NT2/D1 (cell line): ENCODE data around the gene SLC9A8.

Experiments used
- DNase-seq: peaks from one replicate; pipeline ENCODE4 v3.0.0-alpha.2; 2011; ENCODE audit warnings: low read depth, low spot score
- H3K27me3 ChIP-seq: 2 replicates; pipeline ENCODE4 v1.6.0; 2011; ENCODE audit warnings: mild to moderate bottlenecking; ENCODE audit not compliant: insufficient read length, insufficient read depth
- H3K36me3 ChIP-seq: 2 replicates; pipeline ENCODE4 v1.6.1; 2011; ENCODE audit warnings: mild to moderate bottlenecking, low read length, mixed read lengths; ENCODE audit not compliant: insufficient read depth, insufficient read length
- H3K4me1 ChIP-seq: 2 replicates; pipeline ENCODE4 v1.5.1; 2011; ENCODE audit not compliant: insufficient read depth, insufficient read length
- H3K4me3 ChIP-seq: 2 replicates; pipeline ENCODE4 v1.5.1; 2011; ENCODE audit warnings: low read depth; ENCODE audit not compliant: insufficient read length
- H3K9ac ChIP-seq: 2 replicates; pipeline ENCODE4 v1.6.0; 2011; ENCODE audit warnings: low read depth; ENCODE audit not compliant: insufficient read length
- H3K9me3 ChIP-seq: 2 replicates; pipeline ENCODE4 v1.5.1; 2011; ENCODE audit warnings: mild to moderate bottlenecking, low read length; ENCODE audit not compliant: insufficient read depth
- SUZ12 ChIP-seq: IDR thresholded peaks from 2 replicates; pipeline ENCODE4 v1.6.1; 2011; ENCODE audit not compliant: insufficient read length, insufficient read depth; ENCODE audit errors: extremely low read depth
- YY1 ChIP-seq: IDR thresholded peaks from 2 replicates; pipeline ENCODE4 v1.6.1; 2011; ENCODE audit not compliant: insufficient read length, insufficient read depth
- ZNF274 ChIP-seq: IDR thresholded peaks from 2 replicates; pipeline ENCODE4 v1.6.1; 2011; ENCODE audit warnings: mild to moderate bottlenecking, low read depth, low read length

Gene SLC9A8

GRCh38 chr20:49821381-49821780 is 8.8 kb downstream of the SLC9A8 start:
- no peak for DNase-seq
- Histone ChIP-seq H3K36me3 (peaks cover 48% of the 10 kb centered on the region), H3K4me3 (no peak overlapping the region), H3K4me1 (no peaks in the 10 kb centered on the region), H3K9ac (no peak overlapping the region), H3K9me3 (peaks cover 6% of the 10 kb centered on the region), H3K27me3 (no peaks in the 10 kb centered on the region)
- TF ChIP-seq SUZ12 (no peak), ZNF274 (no peak), YY1 (no peak)

GRCh38 chr20:49821870-49822331 is 9.3 kb downstream of the SLC9A8 start:
- Histone ChIP-seq H3K36me3 (peaks cover 49% of the 10 kb centered on the region), H3K9me3 (peaks cover 6% of the 10 kb centered on the region), H3K9ac (no peak overlapping the region), H3K27me3 (no peaks in the 10 kb centered on the region), H3K4me3 (no peak overlapping the region), H3K4me1 (no peaks in the 10 kb centered on the region)
- no peak for DNase-seq
- TF ChIP-seq YY1, result no peak
- TF ChIP-seq SUZ12, result no peak
- TF ChIP-seq ZNF274, result no peak

- H3K9ac ChIP-seq, result no peak overlapping the region
- no peak for DNase-seq
- H3K9me3 ChIP-seq, result peaks cover 6% of the 10 kb centered on the region
Measured at GRCh38 chr20:49823152-49823847, 10.7 kb downstream of the SLC9A8 start.

GRCh38 chr20:49824206-49824605 is 11.6 kb downstream of the SLC9A8 start:
- peaks cover 40% of the 10 kb centered on the region for H3K36me3 ChIP-seq
- no peak overlapping the region for H3K4me3 ChIP-seq
- H3K9me3 ChIP-seq, result peaks cover 6% of the 10 kb centered on the region
- no peak for DNase-seq
- TF ChIP-seq SUZ12, result no peak
- no peak for TF ChIP-seq ZNF274
- no peak for TF ChIP-seq YY1
- no peak overlapping the region for H3K9ac ChIP-seq
- H3K4me1 ChIP-seq, result no peaks in the 10 kb centered on the region
- no peaks in the 10 kb centered on the region for H3K27me3 ChIP-seq

More at GRCh38 chr20:49823152-49823847, 10.7 kb downstream of the SLC9A8 start:
- H3K27me3 ChIP-seq, result no peaks in the 10 kb centered on the region
- no peak for TF ChIP-seq YY1
- TF ChIP-seq ZNF274, result no peak
- TF ChIP-seq SUZ12, result no peak
- H3K36me3 ChIP-seq, result peaks cover 46% of the 10 kb centered on the region
- H3K4me1 ChIP-seq, result no peaks in the 10 kb centered on the region
- no peak overlapping the region for H3K4me3 ChIP-seq

GRCh38 chr20:49825521-49826033 is 12.9 kb downstream of the SLC9A8 start:
- Histone ChIP-seq H3K36me3 (peaks cover 42% of the 10 kb centered on the region), H3K9ac (no peak overlapping the region), H3K27me3 (no peaks in the 10 kb centered on the region), H3K9me3 (no peaks in the 10 kb centered on the region), H3K4me1 (no peaks in the 10 kb centered on the region), H3K4me3 (no peak overlapping the region)
- DNase-seq, result no peak
- TF ChIP-seq ZNF274 (no peak), SUZ12 (no peak), YY1 (no peak)

- TF ChIP-seq YY1, result no peak
- TF ChIP-seq ZNF274, result no peak
- TF ChIP-seq SUZ12, result no peak
- Histone ChIP-seq H3K9ac (no peak overlapping the region), H3K27me3 (no peaks in the 10 kb centered on the region), H3K36me3 (peaks cover 29% of the 10 kb centered on the region), H3K9me3 (no peaks in the 10 kb centered on the region), H3K4me3 (no peak overlapping the region), H3K4me1 (peaks cover 7% of the 10 kb centered on the region)
- DNase-seq, result no peak
Measured at GRCh38 chr20:49831022-49831769, 18.6 kb downstream of the SLC9A8 start.
